Measurements from ENCODE around the gene LSS. TPM values are rescaled to one million over a fixed set of nuclear protein-coding genes. Genes with fewer than 3 reads are reported as not detected.

The LSS gene
- polyA plus RNA-seq, 1 donor from 2014 or later = 101 TPM

Other genes with a start within 250 kb of the LSS start
- 29.4 and 49.0 TPM in 2 replicates for gene COL6A1, start 247.0 kb downstream of the LSS start, polyA plus RNA-seq
- not detected in 2 replicates for gene COL6A2, start 130.7 kb downstream of the LSS start, polyA plus RNA-seq
- gene FTCD, start 73.2 kb downstream of the LSS start, polyA plus RNA-seq = 1.4 and 2.0 TPM in 2 replicates
- 14.8 and 20.6 TPM in 2 replicates for gene SPATC1L, start 44.3 kb downstream of the LSS start, polyA plus RNA-seq
- gene MCM3AP, start 56.8 kb upstream of the LSS start, polyA plus RNA-seq = 74.2 and 90.7 TPM in 2 replicates
- gene YBEY, start 57.6 kb upstream of the LSS start, polyA plus RNA-seq = 88.4 and 95.3 TPM in 2 replicates
- 2.8 and 3.0 TPM in 2 replicates for gene C21orf58, start 95.1 kb upstream of the LSS start, polyA plus RNA-seq
- gene PCNT, start 95.4 kb upstream of the LSS start, polyA plus RNA-seq = 28.2 and 45.1 TPM in 2 replicates
- 45.0 and 53.4 TPM in 2 replicates for gene DIP2A, start 230.1 kb upstream of the LSS start, polyA plus RNA-seq

Data from neural cell (in vitro differentiated cells).